Muscle layer of duodenum (tissue), 2 donors: Measurements from ENCODE around the gene SMC3.
"Not testable (repeated sequence)": the region's sequence is repeated elsewhere in the genome, so short reads cannot be mapped to it uniquely, and the experiment has no call there.

Experiments used
- H3K27ac ChIP-seq: one replicate; pipeline ENCODE4 v1.7.0; 2013; ENCODE audit warnings: mild to moderate bottlenecking, low read length
- H3K27me3 ChIP-seq: one replicate; pipeline ENCODE4 v1.7.0; 2013; ENCODE audit warnings: low read depth, mild to moderate bottlenecking, control low read depth, low read length
- H3K36me3 ChIP-seq, 2 donors: one replicate each; pipeline ENCODE4 v1.7.0; 2013; ENCODE audit warnings: low read length in 2 of 2, control low read depth in 1 of 2, mild to moderate bottlenecking in 1 of 2; ENCODE audit not compliant: insufficient read depth in 2 of 2, control insufficient read depth in 1 of 2
- H3K4me1 ChIP-seq, 2 donors: one replicate each; pipeline ENCODE4 v1.7.0; 2013; ENCODE audit warnings: low read length in 2 of 2, mild to moderate bottlenecking in 2 of 2, control low read depth in 1 of 2, moderate library complexity in 1 of 2; ENCODE audit not compliant: insufficient read depth in 2 of 2, control insufficient read depth in 1 of 2
- H3K4me3 ChIP-seq, 2 donors: one replicate each; pipeline ENCODE4 v1.7.0; 2013; ENCODE audit warnings: low read length in 2 of 2, low read depth in 1 of 2, mild to moderate bottlenecking in 1 of 2
- H3K9me3 ChIP-seq, 2 donors: one replicate each; pipeline ENCODE4 v1.7.0; 2013; ENCODE audit warnings: low read length in 2 of 2, control low read depth in 1 of 2, mild to moderate bottlenecking in 1 of 2; ENCODE audit not compliant: control insufficient read depth in 1 of 2
- donor health status: healthy.

SMC3 gene

DNA sequence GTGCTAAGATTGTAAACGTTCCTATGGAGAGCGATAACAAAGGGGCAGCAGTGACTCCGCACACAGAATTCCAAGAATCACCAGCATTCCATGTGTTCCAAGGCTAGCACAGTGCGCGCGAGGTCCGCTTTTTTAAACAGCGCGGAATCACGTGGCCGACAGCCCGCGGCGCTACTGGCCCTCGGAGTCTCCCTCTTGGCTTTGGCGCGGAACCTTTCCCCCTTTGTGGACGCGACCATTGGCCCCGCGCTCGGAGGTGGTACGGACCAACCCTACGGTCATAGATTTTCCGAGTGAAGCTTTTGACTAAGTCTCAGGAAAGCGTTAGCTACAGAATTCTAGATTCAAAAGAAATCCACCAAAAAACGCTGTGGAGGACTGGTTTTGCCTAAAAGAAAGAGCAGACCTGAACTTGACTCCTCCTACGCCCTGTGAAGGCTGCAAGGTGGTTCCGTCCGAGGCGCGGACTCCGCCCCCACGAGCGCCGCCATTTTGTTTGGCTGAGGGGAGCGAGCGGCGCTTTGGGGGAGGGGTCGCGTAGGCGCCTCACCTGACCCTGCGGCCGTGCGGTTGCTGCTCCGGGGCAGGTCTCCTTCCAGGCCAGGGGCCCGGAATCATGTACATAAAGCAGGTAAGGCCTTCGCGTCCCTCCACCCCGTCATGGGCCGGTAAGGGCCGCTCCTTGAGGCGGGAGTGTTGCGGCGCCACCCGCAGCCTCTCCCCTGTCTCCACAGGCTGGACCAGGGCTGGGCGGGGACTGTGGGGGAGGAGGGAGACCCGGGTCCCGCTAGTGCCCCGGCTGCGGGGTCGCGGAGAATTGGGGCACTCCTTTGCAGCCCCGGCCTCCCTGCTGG is at the start of gene SMC3:
SMC3 (plus strand) TSS at position 495 of the 854 bp plus-strand sequence; CDS start at position 617, 122 bp downstream.
- H3K27me3 ChIP-seq = no peaks in the 10 kb centered on the region
- peaks cover 0 to 3% of the 10 kb centered on the region in 2 donors for H3K36me3 ChIP-seq
- H3K9me3 ChIP-seq = no peaks in the 10 kb centered on the region
- H3K27ac ChIP-seq = peak within 1 kb of the TSS; percentile 92
- H3K4me3 ChIP-seq = peak within 1 kb of the TSS; percentile 89 to 98
- peaks cover 5 to 33% of the 10 kb centered on the region in 2 donors for H3K4me1 ChIP-seq

DNA sequence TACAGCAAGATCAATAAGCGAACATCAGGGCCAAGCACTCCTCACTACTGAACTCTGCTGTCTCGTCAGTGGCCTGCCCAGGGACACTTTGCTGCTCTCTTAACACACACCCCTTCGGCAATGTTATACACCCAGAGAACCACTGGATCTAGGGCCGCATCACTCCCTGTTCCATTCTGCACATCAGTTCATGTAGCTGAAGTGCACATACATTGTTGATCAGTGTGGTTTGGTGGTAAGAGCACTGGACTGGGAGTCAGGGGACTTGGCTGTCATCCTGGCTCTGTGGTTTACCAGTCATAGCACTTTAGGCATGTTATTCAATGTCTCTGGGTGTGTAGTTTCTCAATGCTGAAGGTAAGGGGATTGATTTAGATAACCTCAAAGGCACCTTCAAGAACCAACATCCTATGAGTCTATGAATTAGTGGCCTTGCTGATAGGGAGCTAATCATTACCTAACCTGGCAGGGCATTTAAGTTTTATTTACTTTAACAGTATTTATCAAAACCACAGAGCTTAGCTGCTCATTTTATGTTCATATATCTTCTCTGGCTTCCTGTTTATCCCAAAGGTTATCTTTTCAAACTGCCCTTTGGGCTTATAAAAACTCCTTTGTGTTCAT is 45.0 kb upstream of the SMC3 start:
- Histone ChIP-seq H3K4me1 (no peaks in the 10 kb centered on the region), H3K27ac (no peak overlapping the region), H3K4me3 (no peak overlapping the region), H3K36me3 (no peaks in the 10 kb centered on the region), H3K9me3 (no peaks in the 10 kb centered on the region), H3K27me3 (peaks cover 6% of the 10 kb centered on the region)

DNA sequence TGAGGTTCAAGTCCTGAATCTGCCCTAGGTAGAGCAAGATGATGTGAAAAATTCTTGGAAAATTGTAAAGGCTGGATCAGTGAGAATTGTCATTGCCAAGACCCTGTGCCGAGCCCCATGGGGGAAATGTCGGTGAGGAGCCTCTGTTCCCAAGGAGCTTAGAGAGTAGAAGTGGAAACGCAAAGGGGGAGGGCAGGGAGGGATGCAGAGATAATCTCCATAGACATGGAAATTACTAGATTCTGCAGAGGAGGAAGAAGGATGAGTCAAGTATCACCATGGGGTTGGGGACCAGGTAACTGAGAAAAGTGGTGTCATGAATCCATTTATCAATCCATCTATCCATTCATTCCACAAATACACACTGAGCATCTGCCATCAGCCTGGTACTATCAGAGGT is 43.8 kb upstream of the SMC3 start:
- no peaks in the 10 kb centered on the region for H3K4me1 ChIP-seq
- no peaks in the 10 kb centered on the region for H3K36me3 ChIP-seq
- H3K9me3 ChIP-seq = no peaks in the 10 kb centered on the region
- H3K4me3 ChIP-seq = no peak overlapping the region
- peaks cover 6% of the 10 kb centered on the region for H3K27me3 ChIP-seq
- no peak overlapping the region for H3K27ac ChIP-seq

DNA sequence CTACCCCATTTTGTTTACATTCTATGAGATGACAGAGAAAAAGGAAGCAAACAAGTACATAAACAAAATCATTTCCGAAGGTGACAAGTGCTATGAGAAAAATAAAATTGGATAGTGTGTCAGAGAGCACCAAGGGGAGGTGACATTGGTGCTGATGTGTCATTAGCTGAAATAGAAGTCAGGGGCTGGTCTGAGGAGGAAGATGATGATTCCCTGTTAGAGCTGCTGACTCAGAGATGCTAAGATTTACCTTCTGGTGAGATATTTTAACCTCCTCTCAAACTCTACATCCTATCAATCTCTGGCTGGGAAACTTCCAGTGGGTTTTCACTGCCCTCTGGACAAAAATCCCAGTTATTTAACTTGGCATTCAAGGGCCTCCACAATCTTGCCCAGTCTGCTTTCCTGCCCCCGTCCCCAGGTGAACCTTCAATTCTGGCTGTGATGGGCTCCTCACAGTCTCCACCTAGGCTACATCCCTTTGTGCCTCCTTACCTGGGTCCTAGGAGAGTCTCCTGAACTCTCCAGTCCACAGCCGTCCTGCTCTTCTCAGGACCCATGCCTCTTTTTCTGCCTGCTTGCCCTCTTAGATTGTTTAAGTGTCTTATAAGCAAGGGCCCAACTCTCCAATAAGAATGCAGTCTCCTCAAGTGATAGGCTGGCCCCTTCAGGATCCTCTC is 43.2 kb upstream of the SMC3 start:
- no peak overlapping the region for H3K27ac ChIP-seq
- no peaks in the 10 kb centered on the region for H3K36me3 ChIP-seq

DNA sequence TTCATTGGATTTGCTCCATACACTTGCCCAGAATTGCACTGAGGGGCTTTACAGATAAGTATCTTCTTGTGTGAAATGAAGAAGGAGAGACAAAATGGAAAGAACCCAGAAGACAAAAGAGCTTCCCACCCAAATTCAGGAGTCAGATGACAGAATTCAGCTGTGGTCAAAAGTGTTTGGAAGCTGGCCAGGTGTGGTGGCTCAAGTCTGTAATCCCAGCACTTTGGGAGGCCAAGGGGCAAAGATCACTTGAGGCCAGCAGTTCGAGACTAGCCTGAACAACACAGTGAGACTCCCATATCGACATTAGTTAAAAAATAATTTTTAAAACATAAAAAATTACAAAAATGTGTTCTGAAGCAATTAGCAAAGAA is 42.6 kb upstream of the SMC3 start:
- Histone ChIP-seq H3K27ac (no peak overlapping the region), H3K36me3 (no peaks in the 10 kb centered on the region), H3K9me3 (no peaks in the 10 kb centered on the region), H3K4me3 (no peak overlapping the region), H3K27me3 (peaks cover 6% of the 10 kb centered on the region), H3K4me1 (no peaks in the 10 kb centered on the region)

More for the DNA sequence above, 43.2 kb upstream of the SMC3 start:
- H3K4me1 ChIP-seq = no peaks in the 10 kb centered on the region
- H3K4me3 ChIP-seq = no peak overlapping the region
- peaks cover 6% of the 10 kb centered on the region for H3K27me3 ChIP-seq
- H3K9me3 ChIP-seq = no peaks in the 10 kb centered on the region

DNA sequence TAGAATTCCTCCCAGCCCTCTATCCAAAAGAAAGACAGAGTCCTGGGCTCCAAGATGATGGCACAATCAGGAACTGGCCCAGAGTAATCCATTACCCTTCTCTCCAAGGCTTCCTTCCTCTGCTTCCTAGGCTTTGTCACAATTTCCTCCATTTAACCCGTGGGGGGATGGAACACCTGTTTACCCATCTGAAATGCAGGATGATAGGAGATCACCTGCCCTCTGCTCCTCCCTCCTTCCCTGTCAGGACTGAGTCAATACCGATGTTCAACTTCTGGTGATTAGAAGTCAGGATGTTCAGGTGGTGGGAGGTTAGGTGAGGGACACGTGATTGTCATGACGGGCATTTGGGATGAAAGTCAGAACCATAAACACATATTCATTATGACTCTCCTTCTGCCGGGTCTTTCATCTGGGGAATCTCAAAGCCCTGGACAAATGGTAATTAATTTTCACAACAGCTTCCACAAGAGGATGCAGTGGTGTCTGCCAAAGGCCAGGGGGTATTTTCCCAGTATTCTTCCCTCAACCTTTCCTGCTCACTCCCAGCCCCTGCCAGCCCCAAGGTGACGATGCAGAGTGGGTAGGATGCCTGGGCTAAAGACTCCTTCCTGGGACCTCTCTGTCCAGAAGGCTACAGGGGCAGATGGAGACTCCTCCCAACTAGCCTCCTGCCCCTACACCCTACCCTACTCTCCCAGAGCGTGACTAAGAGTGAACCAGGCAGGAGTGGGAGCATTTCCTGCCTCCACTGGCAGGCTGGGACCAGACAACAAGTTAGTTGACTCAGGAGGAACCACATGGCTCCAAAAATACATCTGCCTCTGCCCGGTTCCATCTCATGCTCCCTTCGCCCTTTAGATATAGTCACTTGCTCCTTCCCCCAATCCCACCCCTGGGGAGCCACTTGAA is 41.9 kb upstream of the SMC3 start:
- Histone ChIP-seq H3K27me3 (peaks cover 8% of the 10 kb centered on the region), H3K4me1 (peaks cover 0 to 6% of the 10 kb centered on the region in 2 donors), H3K9me3 (no peaks in the 10 kb centered on the region), H3K36me3 (no peaks in the 10 kb centered on the region), H3K27ac (no peak overlapping the region), H3K4me3 (no peak overlapping the region)

DNA sequence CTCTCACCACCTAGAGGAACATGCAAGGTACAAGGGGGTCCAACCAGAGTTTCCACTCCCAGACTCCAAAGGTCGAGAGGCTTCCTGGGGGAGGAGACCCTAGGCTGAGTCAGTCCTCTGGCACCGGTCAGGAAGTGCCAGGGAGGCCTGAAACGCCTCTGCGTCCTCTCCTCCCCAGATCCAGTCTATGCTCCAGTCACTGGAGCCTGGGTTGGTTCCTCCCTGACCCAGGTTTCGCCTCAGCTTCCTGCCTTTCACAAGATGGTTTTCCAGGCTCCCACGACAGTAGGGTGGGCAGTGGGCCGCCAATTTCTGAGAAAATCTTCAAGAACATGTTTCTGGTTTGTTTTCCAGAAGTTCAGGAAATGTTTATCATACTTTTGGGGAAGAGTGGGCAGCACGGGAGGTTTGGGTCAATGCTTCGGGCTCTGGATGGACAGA is 39.7 kb upstream of the SMC3 start:
- Histone ChIP-seq H3K36me3 (no peaks in the 10 kb centered on the region), H3K4me1 (peaks cover 0 to 7% of the 10 kb centered on the region in 2 donors), H3K4me3 (no peak overlapping the region), H3K27me3 (peaks cover 12% of the 10 kb centered on the region), H3K9me3 (no peaks in the 10 kb centered on the region), H3K27ac (no peak overlapping the region)

DNA sequence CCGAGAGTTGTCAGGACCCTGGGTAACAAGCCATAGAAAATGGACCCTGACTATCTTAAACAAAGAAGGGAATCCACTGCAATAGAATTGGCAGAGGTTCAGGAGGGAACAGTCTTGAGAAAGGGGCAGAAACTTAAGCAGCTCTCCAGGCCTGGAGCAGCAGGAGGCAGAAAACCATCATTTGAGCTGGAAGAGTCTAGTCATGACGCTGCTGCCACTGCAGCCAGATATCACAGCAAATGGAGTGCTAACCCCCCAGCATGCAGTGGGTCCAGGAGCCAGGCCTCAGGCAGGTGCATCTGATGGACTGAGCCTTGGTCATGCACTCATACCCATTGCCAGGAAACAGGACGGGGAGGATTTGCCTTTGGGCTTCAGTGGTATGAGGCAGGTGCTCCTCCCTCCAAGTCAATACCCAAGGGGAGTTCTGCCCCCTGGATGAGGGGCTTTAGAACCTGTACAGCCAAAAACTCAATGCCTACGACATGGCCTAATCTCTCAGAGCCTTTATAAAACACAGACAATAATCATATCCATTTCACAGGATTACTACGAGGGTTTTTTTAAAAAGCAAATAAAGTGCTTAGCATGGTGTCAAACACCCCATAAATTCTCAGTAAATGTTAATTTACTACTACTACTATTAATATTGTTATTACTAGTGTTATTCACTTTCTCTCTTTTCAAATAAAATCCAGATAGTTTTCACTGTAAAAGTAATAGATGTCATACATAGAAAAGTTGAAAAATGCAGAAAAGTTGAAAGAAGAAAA is 39.1 kb upstream of the SMC3 start:
- peaks cover 0 to 7% of the 10 kb centered on the region in 2 donors for H3K4me1 ChIP-seq
- no peak overlapping the region for H3K4me3 ChIP-seq
- peaks cover 12% of the 10 kb centered on the region for H3K27me3 ChIP-seq
- H3K9me3 ChIP-seq = no peaks in the 10 kb centered on the region
- H3K36me3 ChIP-seq = no peaks in the 10 kb centered on the region
- no peak overlapping the region for H3K27ac ChIP-seq

DNA sequence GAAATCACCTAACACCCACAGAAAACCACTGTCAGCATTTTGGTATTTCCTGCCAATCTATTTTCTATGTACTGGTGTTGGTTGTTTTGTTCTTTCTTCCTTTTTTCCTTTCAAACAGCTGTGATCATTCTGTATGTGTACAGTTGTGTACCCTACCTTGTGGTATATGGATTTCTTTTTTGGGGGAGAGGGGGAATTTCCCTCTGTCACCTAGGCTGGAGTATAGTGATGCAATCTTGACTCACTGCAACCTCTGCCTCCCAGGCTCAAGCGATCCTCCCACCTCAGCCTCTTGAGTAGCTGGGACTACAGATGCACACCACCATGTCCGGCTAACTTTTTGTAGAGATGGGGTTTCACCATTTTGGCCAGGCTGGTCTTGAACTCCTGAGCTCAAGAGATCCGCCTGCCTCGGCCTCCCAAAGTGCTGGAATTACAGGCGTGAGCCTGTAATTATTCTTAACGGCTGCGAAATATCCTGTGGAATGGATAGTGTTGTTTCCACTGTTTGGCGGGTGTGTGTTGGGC is 38.4 kb upstream of the SMC3 start:
- peaks cover 12% of the 10 kb centered on the region for H3K27me3 ChIP-seq
- H3K27ac ChIP-seq, H3K4me1 ChIP-seq, H3K36me3 ChIP-seq, H3K9me3 ChIP-seq, H3K4me3 ChIP-seq: not testable (repeated sequence)

DNA sequence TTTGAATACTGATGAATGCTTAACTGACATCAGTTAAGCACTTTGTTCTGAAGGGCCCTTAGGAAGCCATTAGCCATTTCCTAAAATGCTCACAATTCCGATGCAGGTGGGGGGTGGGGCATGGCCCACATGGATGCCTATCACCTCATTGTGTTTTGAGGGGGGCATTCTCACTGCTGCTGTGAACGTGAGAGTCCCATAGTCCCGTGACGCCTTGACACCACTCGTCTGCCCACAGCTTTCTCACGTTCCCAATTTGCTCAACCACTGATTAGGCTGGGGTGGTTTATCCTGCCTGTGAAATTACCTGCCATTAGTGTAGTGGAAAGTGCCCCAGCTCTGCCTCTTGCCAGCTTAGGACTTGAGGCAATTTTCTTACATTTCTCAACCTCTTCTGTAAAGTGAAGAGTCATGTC is 37.9 kb upstream of the SMC3 start:
- Histone ChIP-seq H3K4me3 (no peak overlapping the region), H3K4me1 (peaks cover 0 to 7% of the 10 kb centered on the region in 2 donors), H3K9me3 (no peaks in the 10 kb centered on the region), H3K27me3 (peaks cover 12% of the 10 kb centered on the region), H3K36me3 (no peaks in the 10 kb centered on the region), H3K27ac (no peak overlapping the region)
